Measurements from ENCODE around the gene ADARB1.

The ADARB1 gene

DNA sequence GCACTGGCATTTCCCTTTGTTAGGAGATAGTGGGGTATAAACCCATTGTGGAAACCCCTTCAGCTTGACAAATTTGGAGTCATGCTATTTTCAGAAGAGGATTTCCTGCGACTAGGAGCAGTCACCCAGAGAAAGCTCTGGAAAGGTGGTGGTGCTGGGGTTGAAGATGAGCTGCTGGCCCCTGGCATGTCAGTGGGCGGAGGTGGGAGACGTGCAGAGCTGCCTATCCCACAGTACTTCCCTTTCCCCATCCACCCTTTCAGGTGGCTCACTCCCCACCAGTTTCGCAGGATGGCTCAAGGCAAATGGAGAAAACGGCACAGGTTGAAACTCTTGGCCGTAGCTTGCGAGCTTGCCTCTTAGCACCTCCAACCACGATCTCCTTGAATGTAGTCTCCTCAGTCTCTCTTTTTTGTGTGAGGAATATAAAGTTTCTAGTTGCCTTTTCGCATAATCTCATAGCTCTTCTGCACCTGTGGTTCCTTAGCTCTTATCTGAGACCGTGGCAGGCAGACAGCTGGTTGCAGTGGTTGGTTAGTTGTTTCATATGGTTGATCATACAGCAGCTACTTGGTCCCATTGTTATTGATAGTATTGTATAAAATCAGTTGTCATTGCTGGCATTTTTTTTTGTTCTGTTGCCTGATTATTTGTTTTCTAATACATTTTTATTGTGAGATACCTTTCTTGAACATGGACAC, 48.2 kb downstream of the ADARB1 start:
- H3K9me3 ChIP-seq (ENCODE audit: insufficient read depth, low read length, severe bottlenecking) = no peaks in the 10 kb centered on the region
- TF ChIP-seq, protein P1, sequence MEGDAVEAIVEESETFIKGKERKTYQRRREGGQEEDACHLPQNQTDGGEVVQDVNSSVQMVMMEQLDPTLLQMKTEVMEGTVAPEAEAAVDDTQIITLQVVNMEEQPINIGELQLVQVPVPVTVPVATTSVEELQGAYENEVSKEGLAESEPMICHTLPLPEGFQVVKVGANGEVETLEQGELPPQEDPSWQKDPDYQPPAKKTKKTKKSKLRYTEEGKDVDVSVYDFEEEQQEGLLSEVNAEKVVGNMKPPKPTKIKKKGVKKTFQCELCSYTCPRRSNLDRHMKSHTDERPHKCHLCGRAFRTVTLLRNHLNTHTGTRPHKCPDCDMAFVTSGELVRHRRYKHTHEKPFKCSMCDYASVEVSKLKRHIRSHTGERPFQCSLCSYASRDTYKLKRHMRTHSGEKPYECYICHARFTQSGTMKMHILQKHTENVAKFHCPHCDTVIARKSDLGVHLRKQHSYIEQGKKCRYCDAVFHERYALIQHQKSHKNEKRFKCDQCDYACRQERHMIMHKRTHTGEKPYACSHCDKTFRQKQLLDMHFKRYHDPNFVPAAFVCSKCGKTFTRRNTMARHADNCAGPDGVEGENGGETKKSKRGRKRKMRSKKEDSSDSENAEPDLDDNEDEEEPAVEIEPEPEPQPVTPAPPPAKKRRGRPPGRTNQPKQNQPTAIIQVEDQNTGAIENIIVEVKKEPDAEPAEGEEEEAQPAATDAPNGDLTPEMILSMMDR (IDR thresholded peaks at IDR 0.05; ENCODE audit: borderline replicate concordance, extremely low read depth, low read length, poor library complexity, severe bottlenecking) = no peak
- TF ChIP-seq EZH2 (IDR thresholded peaks at IDR 0.05; ENCODE audit: borderline replicate concordance, low read depth, low read length, severe bottlenecking) = no peak
- H3K4me1 ChIP-seq (ENCODE audit: insufficient read depth, low read length) = no peaks in the 10 kb centered on the region
- no peak for DNase-seq
- H3K4me2 ChIP-seq (ENCODE audit: insufficient read depth, low read length) = no peak overlapping the region
- H4K20me1 ChIP-seq (ENCODE audit: insufficient read depth, low read length) = peaks cover 13% of the 10 kb centered on the region
- H3K27me3 ChIP-seq (ENCODE audit: insufficient read depth, low read length, poor library complexity) = no peaks in the 10 kb centered on the region
- no peak overlapping the region for H3K9ac ChIP-seq (ENCODE audit: low read depth, low read length)
- no peak for ATAC-seq (ENCODE audit: insufficient read depth, low read depth)
- no peak overlapping the region for H3K27ac ChIP-seq (ENCODE audit: low read length)
- peaks cover 8% of the 10 kb centered on the region for H3K79me2 ChIP-seq (ENCODE audit: insufficient read depth, low read length)
- no peak overlapping the region for H2AFZ ChIP-seq (ENCODE audit: low read depth, low read length)
- H3K36me3 ChIP-seq (ENCODE audit: insufficient read depth, low read length) = no peaks in the 10 kb centered on the region
- no peak overlapping the region for H3K4me3 ChIP-seq (ENCODE audit: low read depth in 1 of 2, low read length in 2 of 2)

DNA sequence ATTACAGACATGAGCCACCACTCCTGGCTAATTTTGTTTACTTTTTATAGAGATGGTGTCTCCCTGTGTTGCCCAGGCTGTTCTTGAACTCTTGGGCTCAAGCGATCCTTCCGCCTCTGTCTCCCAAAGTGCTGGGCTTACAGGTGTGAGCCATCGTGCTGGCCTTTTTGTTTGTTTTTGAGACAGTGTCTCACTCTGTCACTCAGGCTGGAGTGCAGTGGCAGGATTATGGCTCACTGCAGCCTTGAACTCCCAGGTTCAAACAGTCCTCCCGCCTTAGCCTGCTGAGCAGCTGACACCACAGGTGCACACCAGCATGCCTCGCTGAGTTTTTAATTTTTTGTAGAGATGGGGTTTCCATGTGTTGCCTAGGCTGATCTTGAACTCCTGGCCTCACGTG, 49.1 kb downstream of the ADARB1 start:
- H2AFZ ChIP-seq (ENCODE audit: low read depth, low read length) = no peak overlapping the region
- ATAC-seq (ENCODE audit: insufficient read depth, low read depth) (no peak), DNase-seq (no peak)
- no peaks in the 10 kb centered on the region for H3K4me1 ChIP-seq (ENCODE audit: insufficient read depth, low read length)
- H3K9me3 ChIP-seq (ENCODE audit: insufficient read depth, low read length, severe bottlenecking) = no peaks in the 10 kb centered on the region
- no peak for TF ChIP-seq EZH2 (IDR thresholded peaks at IDR 0.05; ENCODE audit: borderline replicate concordance, low read depth, low read length, severe bottlenecking)
- TF ChIP-seq, protein P1 (IDR thresholded peaks at IDR 0.05; ENCODE audit: borderline replicate concordance, extremely low read depth, low read length, poor library complexity, severe bottlenecking) = no peak
- no peaks in the 10 kb centered on the region for H3K27me3 ChIP-seq (ENCODE audit: insufficient read depth, low read length, poor library complexity)
- H3K27ac ChIP-seq (ENCODE audit: low read length) = no peak overlapping the region
- H4K20me1 ChIP-seq (ENCODE audit: insufficient read depth, low read length) = peaks cover 13% of the 10 kb centered on the region
- H3K4me2 ChIP-seq (ENCODE audit: insufficient read depth, low read length) = no peak overlapping the region
- H3K79me2 ChIP-seq (ENCODE audit: insufficient read depth, low read length) = peaks cover 8% of the 10 kb centered on the region
- H3K4me3 ChIP-seq (ENCODE audit: low read depth in 1 of 2, low read length in 2 of 2) = no peak overlapping the region
- H3K36me3 ChIP-seq (ENCODE audit: insufficient read depth, low read length) = no peaks in the 10 kb centered on the region
- H3K9ac ChIP-seq (ENCODE audit: low read depth, low read length) = no peak overlapping the region

DNA sequence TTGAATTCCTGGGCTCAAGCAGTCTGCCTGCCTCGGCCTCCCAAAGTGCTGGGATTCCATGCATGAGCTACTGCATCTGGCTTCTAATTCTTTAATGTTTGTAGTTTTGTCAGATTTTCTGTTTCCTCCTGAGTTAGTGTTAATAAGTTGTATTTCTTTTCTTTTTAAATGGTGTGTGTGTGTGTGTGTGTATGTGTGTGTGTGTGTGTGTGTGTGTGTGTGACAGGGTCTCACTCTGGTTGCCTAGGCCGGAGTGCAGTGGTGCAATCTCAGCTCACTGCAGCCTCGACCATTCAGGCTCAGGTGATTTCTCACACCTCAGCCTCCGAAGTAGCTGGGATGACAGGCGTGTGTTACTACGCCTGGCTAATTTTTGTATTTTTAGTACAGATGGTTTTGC, 50.2 kb downstream of the ADARB1 start:
- DNase-seq (no peak), ATAC-seq (ENCODE audit: insufficient read depth, low read depth) (no peak)
- no peaks in the 10 kb centered on the region for H3K4me1 ChIP-seq (ENCODE audit: insufficient read depth, low read length)
- H4K20me1 ChIP-seq (ENCODE audit: insufficient read depth, low read length) = peaks cover 13% of the 10 kb centered on the region
- H3K27ac ChIP-seq (ENCODE audit: low read length) = no peak overlapping the region
- TF ChIP-seq, protein P1 (IDR thresholded peaks at IDR 0.05; ENCODE audit: borderline replicate concordance, extremely low read depth, low read length, poor library complexity, severe bottlenecking) = no peak
- no peak for TF ChIP-seq EZH2 (IDR thresholded peaks at IDR 0.05; ENCODE audit: borderline replicate concordance, low read depth, low read length, severe bottlenecking)
- no peak overlapping the region for H2AFZ ChIP-seq (ENCODE audit: low read depth, low read length)
- H3K79me2 ChIP-seq (ENCODE audit: insufficient read depth, low read length) = peaks cover 8% of the 10 kb centered on the region
- H3K9me3 ChIP-seq (ENCODE audit: insufficient read depth, low read length, severe bottlenecking) = no peaks in the 10 kb centered on the region
- no peak overlapping the region for H3K9ac ChIP-seq (ENCODE audit: low read depth, low read length)
- H3K4me3 ChIP-seq (ENCODE audit: low read depth in 1 of 2, low read length in 2 of 2) = no peak overlapping the region
- no peaks in the 10 kb centered on the region for H3K27me3 ChIP-seq (ENCODE audit: insufficient read depth, low read length, poor library complexity)
- no peak overlapping the region for H3K4me2 ChIP-seq (ENCODE audit: insufficient read depth, low read length)
- H3K36me3 ChIP-seq (ENCODE audit: insufficient read depth, low read length) = no peaks in the 10 kb centered on the region
